COR-L47 (cell line): ENCODE measurements around the gene L3MBTL4.

Experiments used
- DNase-seq: peaks from one replicate; lab custom pipeline; 2025; lab: John Stamatoyannopoulos, UW

The L3MBTL4 gene

GRCh38 chr18:6031002-6031401, 383.7 kb downstream of the L3MBTL4 start:
- DNase-seq = no peak

GRCh38 chr18:6024745-6025248, 389.9 kb downstream of the L3MBTL4 start:
- DNase-seq = no peak

- DNase-seq = no peak
Measured at GRCh38 chr18:6023551-6023950, 391.2 kb downstream of the L3MBTL4 start.

GRCh38 chr18:6022845-6023244, 391.9 kb downstream of the L3MBTL4 start:
- no peak for DNase-seq

- DNase-seq = no peak
Measured at GRCh38 chr18:6022074-6022444, 392.7 kb downstream of the L3MBTL4 start.

- DNase-seq = no peak
Measured at GRCh38 chr18:6021306-6022073, 393.2 kb downstream of the L3MBTL4 start.

GRCh38 chr18:6018671-6019070, 396.0 kb downstream of the L3MBTL4 start:
- no peak for DNase-seq

GRCh38 chr18:6017171-6017570, 397.5 kb downstream of the L3MBTL4 start:
- no peak for DNase-seq

GRCh38 chr18:6015364-6015763, 399.3 kb downstream of the L3MBTL4 start:
- DNase-seq = no peak

GRCh38 chr18:6013171-6013810, 401.4 kb downstream of the L3MBTL4 start:
- DNase-seq = no peak

GRCh38 chr18:6010921-6011320, 403.8 kb downstream of the L3MBTL4 start:
- peak; percentile 12 for DNase-seq

- no peak for DNase-seq
Measured at GRCh38 chr18:6010284-6010683, 404.4 kb downstream of the L3MBTL4 start.

GRCh38 chr18:6009756-6010155, 405.0 kb downstream of the L3MBTL4 start:
- DNase-seq = no peak

- DNase-seq = no peak
Measured at GRCh38 chr18:6004683-6005082, 410.0 kb downstream of the L3MBTL4 start.

- no peak for DNase-seq
Measured at GRCh38 chr18:6004119-6004518, 410.6 kb downstream of the L3MBTL4 start.

GRCh38 chr18:6001867-6002266, 412.8 kb downstream of the L3MBTL4 start:
- DNase-seq = no peak

- no peak for DNase-seq
Measured at GRCh38 chr18:5998907-5999306, 415.8 kb downstream of the L3MBTL4 start.

GRCh38 chr18:5998166-5998881, 416.4 kb downstream of the L3MBTL4 start:
- DNase-seq = no peak

- DNase-seq = no peak
Measured at GRCh38 chr18:5997361-5997760, 417.4 kb downstream of the L3MBTL4 start.

- no peak for DNase-seq
Measured at GRCh38 chr18:5995626-5996025, 419.1 kb downstream of the L3MBTL4 start.

GRCh38 chr18:5993938-5994337, 420.8 kb downstream of the L3MBTL4 start:
- DNase-seq = no peak

GRCh38 chr18:5992381-5992780, 422.3 kb downstream of the L3MBTL4 start:
- DNase-seq = no peak

GRCh38 chr18:5987249-5987648, 427.5 kb downstream of the L3MBTL4 start:
- no peak for DNase-seq
